HEK293 (cell line): ENCODE data around the gene FBXW5.

Experiments
- CTCF ChIA-PET: fragments of 350-600 bp; formaldehyde crosslinking; extraction: SDS; loops from one replicate; lab custom pipeline; 2021; ENCODE audit warnings: antibody characterized with exemption; lab: Yijun Ruan, JAX
- POLR2A ChIA-PET: fragments of 300-600 bp; formaldehyde crosslinking; extraction: SDS; loops from one replicate; lab custom pipeline; 2020; ENCODE audit warnings: antibody characterized with exemption, inconsistent platforms; lab: Yijun Ruan, JAX
- H3K27ac ChIP-seq: fragments of 200-500 bp; sonication (Bioruptor generic); 2 replicates; pipeline ENCODE4 v1.5.1; 2014; ENCODE audit warnings: low read depth, low read length, control low read depth, inconsistent platforms; ENCODE audit errors: extremely low read depth
- H3K36me3 ChIP-seq, 2 experiments: fragments of 200-500 bp in 1 of 2; sonication (Bioruptor generic) in 1 of 2; 1 replicate in 1 of 2; 2 replicates in 1 of 2; pipeline ENCODE4 v1.5.1; 2014 to 2017; ENCODE audit warnings: inconsistent platforms in 2 of 2, low read length in 2 of 2; ENCODE audit not compliant: control insufficient read depth in 2 of 2, insufficient read depth in 1 of 2
- H3K4me1 ChIP-seq: fragments of 200-500 bp; sonication (Bioruptor generic); 2 replicates; pipeline ENCODE4 v1.5.1; 2014; ENCODE audit warnings: mild to moderate bottlenecking, low read length, inconsistent platforms; ENCODE audit not compliant: control insufficient read depth, insufficient read depth
- H3K4me3 ChIP-seq: 2 replicates; pipeline ENCODE4 v1.5.1; 2011; ENCODE audit warnings: low read depth, mild to moderate bottlenecking, control low read depth, low read length, moderate library complexity
- H3K9me3 ChIP-seq: fragments of 200-500 bp; sonication (Bioruptor generic); 2 replicates; pipeline ENCODE4 v1.5.1; 2014; ENCODE audit warnings: low read depth, low read length, inconsistent platforms; ENCODE audit not compliant: control insufficient read depth, insufficient read depth
- FEZF1 ChIP-seq: fragments of 450-650 bp; formaldehyde crosslinking; IDR thresholded peaks from 2 replicates; pipeline ENCODE4 v1.5.1; 2016; ENCODE audit warnings: missing biosample characterization, missing genetic modification characterization
- GLI4 ChIP-seq: fragments of 450-650 bp; formaldehyde crosslinking; IDR thresholded peaks from 2 replicates; pipeline ENCODE4 v1.5.1; 2016; ENCODE audit warnings: missing biosample characterization, missing genetic modification characterization
- GLIS1 ChIP-seq: fragments of 450-650 bp; formaldehyde crosslinking; IDR thresholded peaks from 2 replicates; pipeline ENCODE4 v1.5.1; 2016; ENCODE audit warnings: missing biosample characterization, missing genetic modification characterization
- IKZF3 ChIP-seq: fragments of 450-650 bp; IDR thresholded peaks from 2 replicates; pipeline ENCODE4 v1.5.0; 2018; ENCODE audit warnings: missing biosample characterization, mild to moderate bottlenecking, missing genetic modification characterization, moderate library complexity
- MYNN ChIP-seq: fragments of 450-650 bp; formaldehyde crosslinking; IDR thresholded peaks from 2 replicates; pipeline ENCODE4 v1.5.1; 2016; ENCODE audit warnings: missing biosample characterization, missing genetic modification characterization, borderline replicate concordance
- SALL2 ChIP-seq: fragments of 450-650 bp; formaldehyde crosslinking; IDR thresholded peaks from 2 replicates; pipeline ENCODE4 v1.5.0; 2017; ENCODE audit warnings: missing biosample characterization, mild to moderate bottlenecking, missing genetic modification characterization, borderline replicate concordance
- ZBTB17 ChIP-seq: fragments of 450-650 bp; formaldehyde crosslinking; IDR thresholded peaks from 2 replicates; pipeline ENCODE4 v1.5.1; 2016; ENCODE audit warnings: missing biosample characterization, missing genetic modification characterization
- ZBTB44 ChIP-seq: fragments of 450-650 bp; IDR thresholded peaks from 2 replicates; pipeline ENCODE4 v1.5.1; 2018; ENCODE audit warnings: missing biosample characterization, mild to moderate bottlenecking, missing genetic modification characterization
- ZFP3 ChIP-seq: fragments of 450-650 bp; formaldehyde crosslinking; IDR thresholded peaks from 2 replicates; pipeline ENCODE4 v1.5.1; 2016; ENCODE audit warnings: low read depth, missing biosample characterization, missing genetic modification characterization
- ZNF148 ChIP-seq: fragments of 450-650 bp; formaldehyde crosslinking; IDR thresholded peaks from 2 replicates; pipeline ENCODE4 v1.5.0; 2017; ENCODE audit warnings: missing biosample characterization, missing genetic modification characterization, borderline replicate concordance
- ZNF202 ChIP-seq: fragments of 450-650 bp; formaldehyde crosslinking; IDR thresholded peaks from 2 replicates; pipeline ENCODE4 v1.5.1; 2016; ENCODE audit warnings: missing biosample characterization, missing genetic modification characterization, borderline replicate concordance
- ZNF354C ChIP-seq: fragments of 450-650 bp; formaldehyde crosslinking; IDR thresholded peaks from 2 replicates; pipeline ENCODE4 v1.5.1; 2016; ENCODE audit warnings: missing biosample characterization, missing genetic modification characterization, low read depth, borderline replicate concordance
- ZNF362 ChIP-seq: fragments of 450-650 bp; formaldehyde crosslinking; IDR thresholded peaks from 2 replicates; pipeline ENCODE4 v1.5.1; 2016; ENCODE audit warnings: missing biosample characterization, missing genetic modification characterization
- ZNF366 ChIP-seq: fragments of 450-650 bp; formaldehyde crosslinking; conservative IDR thresholded peaks from 2 replicates; pipeline ENCODE4 v1.5.1; 2016; ENCODE audit warnings: missing biosample characterization, missing genetic modification characterization
- ZNF404 ChIP-seq: fragments of 450-650 bp; formaldehyde crosslinking; IDR thresholded peaks from 2 replicates; pipeline ENCODE4 v1.5.1; 2017; ENCODE audit warnings: missing biosample characterization, missing genetic modification characterization
- ZNF521 ChIP-seq: fragments of 450-650 bp; formaldehyde crosslinking; IDR thresholded peaks from 2 replicates; pipeline ENCODE4 v1.5.1; 2017; ENCODE audit warnings: missing biosample characterization, mild to moderate bottlenecking, missing genetic modification characterization
- ZNF548 ChIP-seq: fragments of 450-650 bp; formaldehyde crosslinking; IDR thresholded peaks from 2 replicates; pipeline ENCODE4 v1.5.1; 2016; ENCODE audit warnings: missing biosample characterization, missing genetic modification characterization
- ZNF704 ChIP-seq: fragments of 450-650 bp; formaldehyde crosslinking; IDR thresholded peaks from 2 replicates; pipeline ENCODE4 v1.5.1; 2016; ENCODE audit warnings: missing biosample characterization, missing genetic modification characterization
- ZNF768 ChIP-seq: fragments of 450-650 bp; formaldehyde crosslinking; IDR thresholded peaks from 2 replicates; pipeline ENCODE4 v1.5.1; 2018; ENCODE audit warnings: missing biosample characterization, mild to moderate bottlenecking, missing genetic modification characterization

Gene FBXW5

GRCh38 chr9:136903041-136903554 lies 41.4 kb downstream of the FBXW5 start (continued):
- no peak for TF ChIP-seq ZNF521 (tag by site-specific recombination)

- Histone ChIP-seq H3K27ac (0 out of 2 replicates have a peak overlapping the region, but pooled peaks have one; percentile 16), H3K9me3 (no peaks in the 10 kb centered on the region), H3K4me3 (no peak overlapping the region), H3K36me3 (peaks cover 19 to 72% of the 10 kb centered on the region in 2 experiments; a peak in 2 of 3 replicates), H3K4me1 (no peaks in the 10 kb centered on the region)
- CTCF ChIA-PET: interaction anchor here (0.5 to 0.7 kb wide), 2 partner anchors 127 to 230 kb away, joined by 3 read pairs; no protein-coding TSS in a partner anchor
- POLR2A ChIA-PET: interaction anchor here (0.5 to 1.5 kb wide), 3 partner anchors 16 to 59 kb away, joined by 3 to 7 read pairs (median 5); partner anchors contain the start of gene TRAF2
- TF ChIP-seq ZNF404 (tag by site-specific recombination) (no peak), IKZF3 (tag by site-specific recombination) (no peak), GLIS1 (no peak), GLI4 (tag by site-specific recombination) (no peak), MYNN (no peak), ZNF768 (no peak), FEZF1 (no peak), ZFP3 (tag by site-specific recombination) (no peak), ZBTB17 (tag by site-specific recombination) (no peak), ZBTB44 (tag by site-specific recombination) (no peak), ZNF148 (no peak), ZNF362 (tag by site-specific recombination) (no peak), ZNF202 (tag by site-specific recombination) (no peak), SALL2 (tag by site-specific recombination) (no peak), ZNF704 (tag by site-specific recombination) (no peak), ZNF354C (tag by site-specific recombination) (no peak), ZNF366 (tag by site-specific recombination) (no peak), ZNF548 (tag by site-specific recombination) (no peak)
- TF ChIP-seq, all 188 proteins: peak for 0
These were observed 42.2 kb downstream of the FBXW5 start for GRCh38 chr9:136902259-136902821.
